ENCODE data around the gene FBLL1. TPM values are rescaled to one million over a fixed set of nuclear protein-coding genes. Genes with fewer than 3 reads are reported as not detected.
"Not testable (repeated sequence)": the region's sequence is repeated elsewhere in the genome, so short reads cannot be mapped to it uniquely, and the experiment has no call there.

Gene FBLL1
- total RNA-seq, 2 experiments from 2014 or later: 0.19 TPM; not detected in 1

- no peak overlapping the region for H3K4me3 Mint-ChIP-seq
- H3K27ac Mint-ChIP-seq: no peak overlapping the region
- H3K4me1 Mint-ChIP-seq: peaks cover 3% of the 10 kb centered on the region
- DNase-seq: no peak
- peaks cover 2% of the 10 kb centered on the region for H3K9me3 Mint-ChIP-seq
- H3K36me3 Mint-ChIP-seq: peaks cover 2% of the 10 kb centered on the region
- peaks cover 61% of the 10 kb centered on the region for H3K27me3 Mint-ChIP-seq
Measured at GRCh38 chr5:168531191-168531590, 2.1 kb downstream of the FBLL1 start.

GRCh38 chr5:168531987-168532864 lies 3.1 kb downstream of the FBLL1 start:
- H3K36me3 Mint-ChIP-seq: peaks cover 2% of the 10 kb centered on the region
- H3K27me3 Mint-ChIP-seq: peaks cover 61% of the 10 kb centered on the region
- peaks cover 3% of the 10 kb centered on the region for H3K4me1 Mint-ChIP-seq
- no peak for DNase-seq
- no peak overlapping the region for H3K4me3 Mint-ChIP-seq
- no peak overlapping the region for H3K27ac Mint-ChIP-seq
- peaks cover 2% of the 10 kb centered on the region for H3K9me3 Mint-ChIP-seq

GRCh38 chr5:168534351-168534750 lies 5.2 kb downstream of the FBLL1 start:
- H3K27ac Mint-ChIP-seq, DNase-seq, H3K9me3 Mint-ChIP-seq, H3K4me3 Mint-ChIP-seq, H3K36me3 Mint-ChIP-seq, H3K4me1 Mint-ChIP-seq: not testable (repeated sequence)
- H3K27me3 Mint-ChIP-seq: peaks cover 47% of the 10 kb centered on the region

- H3K4me1 Mint-ChIP-seq: no peaks in the 10 kb centered on the region
- H3K9me3 Mint-ChIP-seq: no peaks in the 10 kb centered on the region
- H3K27me3 Mint-ChIP-seq: peaks cover 23% of the 10 kb centered on the region
- H3K4me3 Mint-ChIP-seq: no peak overlapping the region
- DNase-seq: no peak
- H3K36me3 Mint-ChIP-seq: no peaks in the 10 kb centered on the region
- H3K27ac Mint-ChIP-seq: no peak overlapping the region
Measured at GRCh38 chr5:168537176-168537575, 8.1 kb downstream of the FBLL1 start.

GRCh38 chr5:168549554-168549953 lies 20.4 kb downstream of the FBLL1 start:
- DNase-seq: no peak
- no peak overlapping the region for H3K4me3 Mint-ChIP-seq
- H3K9me3 Mint-ChIP-seq: peaks cover 6% of the 10 kb centered on the region
- peaks cover 4% of the 10 kb centered on the region for H3K4me1 Mint-ChIP-seq
- H3K36me3 Mint-ChIP-seq: peaks cover 72% of the 10 kb centered on the region
- no peak overlapping the region for H3K27ac Mint-ChIP-seq
- no peaks in the 10 kb centered on the region for H3K27me3 Mint-ChIP-seq

- DNase-seq: no peak
- H3K27me3 Mint-ChIP-seq: no peaks in the 10 kb centered on the region
- H3K27ac Mint-ChIP-seq: no peak overlapping the region
- peaks cover 3% of the 10 kb centered on the region for H3K9me3 Mint-ChIP-seq
- peaks cover 4% of the 10 kb centered on the region for H3K4me1 Mint-ChIP-seq
- no peak overlapping the region for H3K4me3 Mint-ChIP-seq
- peaks cover 69% of the 10 kb centered on the region for H3K36me3 Mint-ChIP-seq
Measured at GRCh38 chr5:168550656-168551055, 21.6 kb downstream of the FBLL1 start.

- Mint-ChIP-seq H3K27ac (no peak overlapping the region), H3K4me1 (peaks cover 4% of the 10 kb centered on the region), H3K36me3 (peaks cover 72% of the 10 kb centered on the region), H3K9me3 (peaks cover 3% of the 10 kb centered on the region), H3K27me3 (no peaks in the 10 kb centered on the region), H3K4me3 (no peak overlapping the region)
- DNase-seq: no peak
Measured at GRCh38 chr5:168552146-168552545, 23.0 kb downstream of the FBLL1 start.

GRCh38 chr5:168553377-168554130 lies 24.4 kb downstream of the FBLL1 start:
- H3K4me3 Mint-ChIP-seq: no peak overlapping the region
- peaks cover 69% of the 10 kb centered on the region for H3K36me3 Mint-ChIP-seq
- no peaks in the 10 kb centered on the region for H3K27me3 Mint-ChIP-seq
- DNase-seq: no peak
- no peak overlapping the region for H3K27ac Mint-ChIP-seq
- H3K4me1 Mint-ChIP-seq: peaks cover 4% of the 10 kb centered on the region
- H3K9me3 Mint-ChIP-seq: no peaks in the 10 kb centered on the region

- Mint-ChIP-seq H3K4me1 (peaks cover 4% of the 10 kb centered on the region), H3K9me3 (no peaks in the 10 kb centered on the region), H3K27ac (no peak overlapping the region), H3K4me3 (no peak overlapping the region), H3K36me3 (peaks cover 64% of the 10 kb centered on the region), H3K27me3 (no peaks in the 10 kb centered on the region)
- DNase-seq: no peak
Measured at GRCh38 chr5:168557389-168557788, 28.3 kb downstream of the FBLL1 start.

- DNase-seq: no peak
- H3K27me3 Mint-ChIP-seq: no peaks in the 10 kb centered on the region
- H3K9me3 Mint-ChIP-seq: no peaks in the 10 kb centered on the region
- H3K4me1 Mint-ChIP-seq: peaks cover 4% of the 10 kb centered on the region
- no peak overlapping the region for H3K27ac Mint-ChIP-seq
- H3K4me3 Mint-ChIP-seq: no peak overlapping the region
- peaks cover 37% of the 10 kb centered on the region for H3K36me3 Mint-ChIP-seq
Measured at GRCh38 chr5:168562279-168562678, 33.2 kb downstream of the FBLL1 start.

GRCh38 chr5:168563959-168564358 lies 34.9 kb downstream of the FBLL1 start:
- no peak for DNase-seq
- Mint-ChIP-seq H3K4me3 (no peak overlapping the region), H3K36me3 (peaks cover 32% of the 10 kb centered on the region), H3K4me1 (peaks cover 4% of the 10 kb centered on the region), H3K27me3 (no peaks in the 10 kb centered on the region), H3K9me3 (no peaks in the 10 kb centered on the region), H3K27ac (no peak overlapping the region)

- peaks cover 28% of the 10 kb centered on the region for H3K36me3 Mint-ChIP-seq
- no peaks in the 10 kb centered on the region for H3K27me3 Mint-ChIP-seq
Measured at GRCh38 chr5:168568738-168569137, 39.6 kb downstream of the FBLL1 start.

GRCh38 chr5:168570490-168571328 lies 41.6 kb downstream of the FBLL1 start:
- Mint-ChIP-seq H3K36me3 (peaks cover 38% of the 10 kb centered on the region), H3K4me1 (peaks cover 10% of the 10 kb centered on the region), H3K4me3 (no peak overlapping the region), H3K27me3 (no peaks in the 10 kb centered on the region), H3K9me3 (no peaks in the 10 kb centered on the region), H3K27ac (no peak overlapping the region)
- DNase-seq: no peak

More at GRCh38 chr5:168568738-168569137, 39.6 kb downstream of the FBLL1 start:
- H3K4me1 Mint-ChIP-seq: peaks cover 7% of the 10 kb centered on the region
- DNase-seq: no peak
- no peaks in the 10 kb centered on the region for H3K9me3 Mint-ChIP-seq
- H3K27ac Mint-ChIP-seq: no peak overlapping the region
- no peak overlapping the region for H3K4me3 Mint-ChIP-seq

- not testable (repeated sequence) for H3K4me3 Mint-ChIP-seq, H3K27ac Mint-ChIP-seq, H3K27me3 Mint-ChIP-seq, H3K9me3 Mint-ChIP-seq, DNase-seq
- Mint-ChIP-seq H3K4me1 (peaks cover 24% of the 10 kb centered on the region), H3K36me3 (peaks cover 50% of the 10 kb centered on the region)
Measured at GRCh38 chr5:168573663-168574062, 44.6 kb downstream of the FBLL1 start.

- DNase-seq, H3K27ac Mint-ChIP-seq, H3K9me3 Mint-ChIP-seq, H3K27me3 Mint-ChIP-seq, H3K4me3 Mint-ChIP-seq: not testable (repeated sequence)
- Mint-ChIP-seq H3K4me1 (peaks cover 24% of the 10 kb centered on the region), H3K36me3 (peaks cover 51% of the 10 kb centered on the region)
Measured at GRCh38 chr5:168574156-168574555, 45.1 kb downstream of the FBLL1 start.

Data from activated naive CD8-positive, alpha-beta T cell treated with anti-CD3 and anti-CD28 coated beads for 36 hours (primary cell).